HG03060 (cell line): ENCODE results near the gene FKBP2.

Source experiments
- ATAC-seq: cut with Tn5 transposase; IDR thresholded peaks from one replicate; pipeline ENCODE4 v1.9.1; 2021; ENCODE audit warnings: low read depth, moderate number of reproducible peaks; ENCODE audit not compliant: unreplicated experiment

Gene FKBP2

DNA sequence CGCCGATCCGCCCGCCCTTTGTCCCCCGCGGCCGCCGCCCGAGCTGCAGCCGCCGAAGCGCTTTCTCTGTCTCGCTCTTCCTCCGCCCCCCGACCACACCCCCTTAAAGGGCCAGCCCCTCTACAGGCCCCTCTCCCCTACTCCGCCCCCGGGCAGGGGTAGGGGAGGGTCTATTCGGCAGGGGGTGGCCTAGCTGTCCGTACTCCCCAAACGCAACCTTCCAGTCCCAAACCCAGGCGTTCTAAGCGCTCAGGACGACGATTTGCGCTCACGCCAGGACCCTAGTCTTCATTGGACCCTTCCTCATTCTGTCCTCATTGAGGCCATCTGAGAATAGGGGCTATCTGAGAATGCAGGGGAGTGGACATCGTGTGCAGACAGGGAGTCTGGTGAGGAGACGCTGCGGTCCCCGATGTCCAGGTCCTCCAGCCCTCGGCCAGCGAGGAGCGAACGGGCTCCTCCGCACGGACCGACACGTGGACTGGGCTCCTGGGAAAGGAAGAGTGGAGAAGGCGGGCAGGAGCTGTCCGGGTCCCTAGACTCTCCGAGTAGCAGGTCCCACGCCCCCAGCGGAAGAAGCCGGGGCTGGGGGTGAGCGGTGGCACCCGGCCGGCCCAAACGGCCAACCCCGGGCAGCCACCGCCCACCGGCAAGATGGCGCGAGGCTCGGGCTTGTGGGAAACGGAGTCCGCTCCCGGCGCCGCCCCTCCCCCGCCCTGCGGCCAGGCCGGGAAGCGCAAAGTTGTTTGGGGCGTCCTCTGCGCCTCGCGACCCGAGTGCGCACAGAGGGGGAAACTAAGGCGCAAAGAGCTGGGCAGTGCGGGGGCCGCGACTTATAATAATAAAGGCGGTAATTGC lies 6.2 kb downstream of the FKBP2 start, which contains the start of gene PPP1R14B:
Gene PPP1R14B (minus strand): TSS at position 73 of the 858 bp plus-strand sequence. CDS start 270 bp downstream, outside the sequence.
- no peak for ATAC-seq

DNA sequence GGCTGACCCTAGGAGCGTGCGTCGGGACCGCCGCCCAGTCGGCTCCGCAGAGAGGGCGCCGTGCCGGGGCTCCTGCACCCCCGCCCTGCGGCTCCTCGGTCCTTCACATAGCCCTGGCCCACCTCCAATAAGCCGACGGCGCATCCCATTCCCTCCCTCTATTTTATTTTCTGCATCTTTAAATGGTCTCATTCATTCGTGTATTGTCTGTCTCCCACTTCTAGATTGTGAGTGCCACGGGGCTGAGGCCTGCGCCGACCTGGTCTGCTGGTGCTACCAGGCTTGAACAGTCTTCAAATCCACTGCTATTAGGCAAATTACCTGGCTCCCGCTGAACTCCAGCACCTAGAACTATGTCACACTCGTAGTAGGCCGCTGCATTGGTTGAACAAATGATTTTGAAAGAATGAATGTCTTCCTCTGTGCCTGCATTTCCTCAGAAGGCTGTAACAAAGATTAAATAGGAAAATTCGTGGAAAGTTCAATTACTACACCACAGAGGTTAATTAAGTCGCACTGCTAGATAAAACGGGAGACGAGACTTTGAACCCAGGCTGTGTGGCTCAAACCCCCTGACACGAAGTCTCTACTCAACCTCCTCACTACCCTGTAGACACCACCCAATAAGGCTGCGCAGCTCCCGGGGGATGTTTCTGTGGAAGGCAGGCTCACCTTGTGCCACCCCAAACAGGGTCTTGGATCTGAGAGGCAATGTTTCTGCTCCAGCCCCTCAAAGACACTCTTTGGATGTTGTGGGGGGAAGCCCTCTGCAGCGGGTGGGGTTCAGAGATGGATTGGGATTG lies 7.0 kb downstream of the FKBP2 start:
- no peak for ATAC-seq

DNA sequence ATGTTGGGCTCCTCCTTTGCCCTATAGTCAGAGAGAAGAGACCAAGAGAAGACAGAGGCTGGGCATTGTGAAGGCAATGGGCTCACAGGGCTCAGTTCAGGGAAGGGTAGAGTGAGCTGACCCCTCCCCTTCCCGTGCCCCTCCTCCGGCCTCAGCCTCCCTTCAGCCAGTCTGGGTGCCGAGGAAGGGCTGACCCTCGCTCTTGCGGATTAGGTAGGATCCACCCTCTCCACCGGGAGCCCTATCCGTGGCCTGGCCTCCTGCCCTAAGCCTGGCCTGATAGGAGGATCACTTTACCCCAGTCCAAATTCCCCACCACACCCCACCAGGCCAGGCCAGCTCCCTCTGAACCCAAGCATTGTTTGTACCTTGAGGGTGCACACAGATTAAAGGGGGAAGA lies 7.7 kb downstream of the FKBP2 start:
- no peak for ATAC-seq

DNA sequence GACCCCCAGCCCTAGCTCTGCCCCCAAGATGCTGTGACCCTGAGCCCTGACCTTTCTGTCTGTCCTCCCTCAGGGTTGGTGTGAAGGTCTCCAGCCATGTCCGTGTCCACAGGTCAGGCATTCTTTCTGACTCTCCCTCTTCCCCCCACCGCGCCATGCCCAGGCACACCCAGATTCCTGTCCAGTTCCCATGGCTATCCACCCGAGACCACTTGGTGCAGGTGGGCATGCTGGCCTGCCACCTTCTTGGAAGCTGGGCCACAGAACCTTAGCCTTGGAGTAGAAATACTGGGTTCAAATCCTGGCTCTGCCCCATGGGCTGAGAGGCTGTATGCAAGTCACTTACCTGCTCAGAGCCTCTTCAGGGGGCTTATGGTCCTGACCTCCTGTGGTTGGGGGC lies 8.1 kb downstream of the FKBP2 start:
- ATAC-seq, result no peak

DNA sequence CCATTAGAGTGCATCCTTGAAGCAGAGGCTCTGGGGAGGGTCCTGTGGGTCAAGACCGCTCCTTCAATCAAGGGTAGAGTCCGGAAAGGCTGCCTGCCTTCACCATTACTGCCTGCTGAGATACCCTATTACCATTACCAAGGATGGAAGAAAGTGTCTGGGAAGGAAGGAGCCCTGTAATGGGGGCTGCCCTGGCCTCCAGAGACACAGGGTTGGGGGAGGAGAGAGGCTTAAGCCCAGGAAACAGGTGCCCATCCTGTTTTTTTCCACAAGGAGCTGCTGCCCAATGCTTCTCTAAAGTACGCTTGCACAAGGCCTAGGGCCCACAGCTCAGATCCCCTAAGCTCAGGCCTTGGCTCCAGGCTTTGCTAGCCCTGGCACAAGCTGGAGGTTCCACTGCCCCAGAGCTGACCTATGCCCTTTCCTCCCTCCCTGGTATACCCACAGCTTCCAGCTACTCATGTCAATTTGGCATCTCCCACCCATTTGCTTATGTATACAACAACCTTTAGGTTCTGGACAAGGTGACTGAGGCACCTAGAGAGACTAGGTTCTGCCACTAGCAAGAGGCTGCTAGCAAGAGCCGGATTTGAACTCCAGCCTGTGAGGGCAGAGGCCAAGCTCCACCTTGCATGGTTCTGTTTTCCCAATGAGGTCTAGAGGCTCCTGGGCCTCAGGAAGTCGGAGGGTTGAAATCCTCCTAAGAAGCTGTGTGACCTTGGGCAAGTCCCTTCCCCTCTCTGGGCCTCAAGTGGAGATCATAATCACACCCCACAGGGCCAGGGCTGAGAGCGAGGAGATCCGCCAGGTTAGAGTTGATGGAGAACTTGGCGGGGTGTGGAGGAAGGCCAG lies 8.9 kb downstream of the FKBP2 start:
- ATAC-seq, result no peak

DNA sequence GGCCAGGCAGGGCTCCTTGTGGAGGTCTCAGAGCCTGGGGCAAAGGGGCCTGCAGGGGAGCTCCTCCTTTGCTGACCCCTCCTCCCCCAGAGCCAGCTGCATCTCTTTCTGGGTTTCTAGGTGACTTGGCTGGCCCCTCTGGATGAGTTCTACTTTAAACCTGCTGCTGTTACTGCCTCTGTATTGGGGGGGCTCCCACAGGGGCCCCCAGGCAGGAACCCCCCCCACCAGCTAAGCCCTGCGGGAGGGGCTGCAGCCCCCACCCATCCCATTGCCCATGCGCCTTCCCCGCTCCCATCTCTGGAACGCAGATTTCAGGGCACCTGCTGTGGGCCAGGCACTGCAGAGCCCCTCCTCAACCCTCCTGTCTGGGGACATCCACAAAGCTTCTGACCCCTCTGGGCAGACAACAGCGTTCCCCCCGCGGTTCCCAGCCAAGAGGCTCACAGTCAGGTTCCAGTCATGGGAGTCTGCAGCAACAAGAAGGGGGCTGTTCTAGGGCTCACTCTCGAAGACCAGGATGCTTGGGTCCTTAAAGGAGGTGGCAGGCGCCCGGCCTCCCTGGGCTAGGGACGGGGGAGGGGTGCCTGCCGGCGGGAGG lies 9.6 kb downstream of the FKBP2 start:
- ATAC-seq, result no peak

DNA sequence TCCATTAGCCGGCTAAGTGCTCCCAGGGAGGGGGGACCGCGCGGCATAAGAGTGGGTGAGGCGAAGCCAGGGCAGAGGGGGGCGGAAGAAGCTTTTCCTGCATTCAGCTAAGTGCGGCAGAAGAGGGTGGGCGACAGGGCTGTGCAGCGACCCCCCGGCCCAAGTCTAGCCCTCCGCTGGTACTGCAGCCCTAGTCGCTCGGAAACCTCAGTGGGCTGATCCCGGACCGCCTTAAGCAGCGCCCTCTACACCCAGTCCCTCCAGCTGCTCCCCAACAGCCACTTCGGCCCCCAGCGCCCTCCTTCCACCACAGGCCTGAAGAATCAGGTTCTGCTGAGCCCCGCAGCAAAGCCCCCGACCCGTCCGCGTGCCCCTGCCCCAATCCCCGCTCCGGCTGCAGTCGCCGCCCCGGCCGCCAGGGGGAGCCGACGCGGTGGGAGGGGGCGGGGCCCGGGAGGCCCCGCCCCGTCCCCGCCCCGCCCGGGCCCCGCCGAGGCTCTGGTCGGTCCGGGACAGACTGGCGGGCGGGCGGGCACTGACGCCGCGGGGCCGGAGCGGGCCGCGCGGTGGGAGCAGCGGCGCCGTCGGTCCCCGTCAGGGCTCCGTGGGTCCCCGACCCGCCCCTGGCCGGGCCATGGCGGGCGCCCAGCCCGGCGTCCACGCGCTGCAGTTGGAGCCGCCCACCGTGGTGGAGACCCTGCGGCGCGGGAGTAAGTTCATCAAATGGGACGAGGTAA lies 10.3 kb downstream of the FKBP2 start, which contains the start of gene PLCB3:
Gene PLCB3 (plus strand): TSS at position 515 of the 737 bp plus-strand sequence. CDS start 120 bp downstream, at position 635.
- ATAC-seq, result no peak

DNA sequence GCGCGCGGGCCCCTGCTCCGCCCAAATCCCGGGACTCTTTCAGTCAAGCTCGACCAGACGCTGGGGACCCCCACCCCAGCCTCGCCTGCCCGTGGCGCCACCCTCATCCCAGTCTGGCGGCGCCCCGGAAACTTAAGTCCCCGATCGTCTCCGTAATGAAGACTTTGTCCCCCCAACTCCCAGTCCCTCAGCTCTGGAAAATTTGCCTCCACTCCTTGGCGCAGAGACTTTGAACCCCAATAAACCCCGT lies 10.8 kb downstream of the FKBP2 start:
- ATAC-seq, result no peak

DNA sequence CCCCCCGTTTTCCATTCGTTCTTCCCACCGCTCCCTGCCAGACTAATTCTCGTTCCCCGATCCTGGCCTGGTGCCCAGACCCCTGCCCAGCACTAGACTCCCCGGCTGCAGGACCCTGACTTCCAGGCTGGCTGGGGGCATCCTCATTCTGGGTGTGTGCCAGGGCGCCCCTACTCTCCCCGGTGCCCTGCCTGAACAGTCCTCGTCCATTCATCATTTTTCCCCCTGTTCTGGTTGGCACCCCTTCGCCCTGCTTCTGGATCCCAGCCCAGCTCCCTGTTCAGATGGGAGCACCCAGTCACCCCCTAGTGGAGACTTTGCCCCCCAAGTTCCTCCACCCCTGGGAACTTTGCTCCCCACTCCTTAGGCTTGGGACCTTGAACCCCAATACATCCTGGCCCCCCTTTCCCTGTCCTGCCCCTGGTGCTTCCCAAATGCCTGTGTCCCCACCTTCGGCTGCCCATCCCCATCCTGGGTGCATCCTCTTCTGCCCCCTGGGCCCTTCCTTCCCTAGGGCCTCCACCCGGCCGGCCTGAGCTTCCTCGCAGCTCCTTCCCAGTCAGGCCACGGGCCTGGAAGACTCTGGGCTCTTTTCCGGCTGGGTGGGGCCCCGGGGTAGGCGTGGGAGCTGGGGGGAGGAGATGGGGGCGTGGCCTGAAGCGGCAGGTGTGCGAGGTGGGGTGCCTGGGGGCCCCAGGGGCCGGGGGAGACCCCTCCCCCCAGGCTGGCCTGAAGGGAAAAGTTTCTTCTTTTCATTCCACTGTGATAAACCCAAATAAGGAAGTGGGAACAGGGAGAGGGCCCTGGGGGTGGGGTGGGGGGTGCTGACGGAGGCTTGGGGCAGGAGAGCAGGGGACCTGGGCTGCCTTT lies 11.3 kb downstream of the FKBP2 start:
- no peak for ATAC-seq

DNA sequence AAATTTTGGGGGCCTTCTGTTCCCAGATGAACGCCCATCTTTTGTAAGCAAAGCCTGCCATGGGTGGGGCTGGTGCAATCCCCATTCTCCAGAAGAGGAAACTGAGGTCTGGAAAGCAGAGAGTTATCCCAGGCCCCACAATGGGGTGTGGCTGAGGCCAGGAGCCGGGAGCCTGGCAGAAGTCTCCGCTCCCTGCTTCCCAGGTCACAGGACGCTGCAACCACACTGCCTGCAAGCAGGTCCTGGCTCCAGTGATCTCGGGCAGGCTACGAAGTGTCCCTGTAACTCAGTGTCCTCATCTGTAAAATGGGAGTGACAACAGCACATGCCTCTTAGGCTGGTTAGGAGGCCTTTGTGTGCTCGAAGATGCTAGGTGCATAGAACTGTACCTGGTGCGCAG lies 12.1 kb downstream of the FKBP2 start:
- ATAC-seq, result no peak

DNA sequence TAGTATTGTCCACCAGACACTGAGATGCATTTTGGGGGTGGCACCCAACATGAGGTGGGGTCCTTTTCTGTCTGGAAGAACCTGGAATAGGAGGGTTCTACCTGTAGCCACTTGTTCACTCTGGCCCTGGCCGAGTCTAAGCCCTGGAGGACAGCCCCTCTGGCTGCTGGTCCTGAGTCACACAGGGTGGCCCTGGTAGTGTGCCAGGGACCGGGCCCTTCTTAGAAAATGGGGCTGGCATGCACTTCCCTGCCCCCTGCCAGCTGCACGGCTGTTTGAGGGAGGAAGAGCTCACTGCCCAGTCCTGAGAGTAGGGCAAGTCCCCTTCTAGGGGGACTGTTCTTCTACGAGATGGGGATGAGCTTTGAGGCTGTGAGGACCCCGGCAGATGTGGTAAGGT lies 12.6 kb downstream of the FKBP2 start:
- no peak for ATAC-seq

DNA sequence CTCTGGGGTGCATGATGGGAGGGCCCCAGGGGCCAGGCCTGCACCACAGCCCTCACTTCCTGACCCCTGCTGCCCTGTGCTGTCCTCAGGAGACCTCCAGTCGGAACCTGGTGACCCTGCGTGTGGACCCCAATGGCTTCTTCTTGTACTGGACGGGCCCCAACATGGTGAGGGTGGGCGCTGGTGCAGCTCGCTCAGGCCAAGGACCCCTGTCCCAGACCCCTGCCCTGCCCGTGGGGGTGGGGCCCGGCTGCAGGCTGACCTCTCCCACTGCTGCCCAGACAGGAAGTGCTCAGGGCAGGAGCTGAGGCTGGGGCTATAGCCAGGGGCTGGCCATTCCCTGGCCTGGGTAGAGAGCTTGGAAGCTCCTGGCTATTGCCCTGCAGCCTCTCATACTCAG lies 13.4 kb downstream of the FKBP2 start:
- no peak for ATAC-seq

DNA sequence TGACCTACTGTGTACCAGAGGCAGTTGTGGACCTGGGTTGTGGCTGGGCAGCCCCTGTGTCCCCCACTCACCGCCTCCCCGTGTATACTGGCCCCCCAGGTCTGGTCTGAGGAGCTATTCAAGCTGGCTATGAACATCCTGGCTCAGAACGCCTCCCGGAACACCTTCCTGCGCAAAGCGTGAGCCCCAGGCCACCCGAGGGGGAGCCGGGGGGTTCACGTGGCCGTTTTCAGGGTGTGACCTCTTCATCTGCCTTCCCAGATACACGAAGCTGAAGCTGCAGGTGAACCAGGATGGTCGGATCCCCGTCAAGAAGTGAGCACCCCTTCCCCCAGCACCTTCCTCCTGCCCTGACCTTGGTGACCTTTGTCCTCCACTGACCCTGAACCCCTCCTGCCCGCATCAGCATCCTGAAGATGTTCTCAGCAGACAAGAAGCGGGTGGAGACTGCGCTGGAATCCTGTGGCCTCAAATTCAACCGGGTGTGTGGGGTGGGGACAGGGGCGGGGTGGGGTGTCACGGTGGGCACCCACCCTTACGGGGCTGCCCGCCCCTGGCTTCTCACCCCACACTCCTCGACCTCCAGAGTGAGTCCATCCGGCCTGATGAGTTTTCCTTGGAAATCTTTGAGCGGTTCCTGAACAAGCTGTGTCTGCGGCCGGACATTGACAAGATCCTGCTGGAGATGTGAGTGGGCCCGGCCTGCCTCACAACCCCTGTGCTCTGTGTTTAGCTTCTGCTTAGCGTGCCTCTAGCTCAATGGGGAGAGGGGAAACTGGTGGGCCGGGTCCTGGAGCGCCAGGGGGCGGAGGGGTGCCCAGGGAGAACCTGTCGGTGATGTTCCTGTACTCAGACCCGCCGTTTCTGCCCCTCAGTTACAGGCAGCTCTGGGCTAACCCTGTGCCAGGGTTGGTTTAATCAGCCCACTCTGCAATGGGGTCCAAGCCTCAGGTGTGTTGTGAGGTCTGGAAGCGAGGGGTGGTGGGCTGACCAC lies 14.5 kb downstream of the FKBP2 start:
- ATAC-seq, result no peak

DNA sequence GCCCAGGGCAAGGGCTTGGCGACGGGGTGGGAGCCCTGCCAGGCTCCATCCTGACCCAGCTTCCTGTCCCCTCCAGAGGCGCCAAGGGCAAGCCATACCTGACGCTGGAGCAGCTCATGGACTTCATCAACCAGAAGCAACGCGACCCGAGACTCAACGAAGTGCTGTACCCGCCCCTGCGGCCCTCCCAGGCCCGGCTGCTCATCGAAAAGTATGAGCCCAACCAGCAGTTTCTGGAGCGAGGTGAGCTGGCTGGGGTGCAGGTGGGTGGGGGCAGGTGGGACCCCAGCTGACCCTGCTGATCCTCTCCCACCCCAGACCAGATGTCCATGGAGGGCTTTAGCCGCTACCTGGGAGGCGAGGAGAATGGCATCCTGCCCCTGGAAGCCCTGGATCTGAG lies 15.4 kb downstream of the FKBP2 start:
- no peak for ATAC-seq

DNA sequence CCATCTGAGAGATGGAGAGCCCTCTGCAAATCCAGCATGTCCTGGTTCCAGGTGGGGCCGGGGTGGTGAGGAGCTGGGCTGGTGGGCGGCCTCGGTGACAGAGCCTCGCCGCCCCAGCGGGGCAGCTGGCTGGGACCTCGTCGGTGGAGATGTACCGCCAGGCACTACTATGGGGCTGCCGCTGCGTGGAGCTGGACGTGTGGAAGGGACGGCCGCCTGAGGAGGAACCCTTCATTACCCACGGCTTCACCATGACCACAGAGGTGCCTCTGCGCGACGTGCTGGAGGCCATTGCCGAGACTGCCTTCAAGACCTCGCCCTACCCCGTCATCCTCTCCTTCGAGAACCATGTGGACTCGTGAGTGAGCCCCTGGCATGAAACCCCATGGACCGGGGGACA lies 17.5 kb downstream of the FKBP2 start:
- no peak for ATAC-seq

DNA sequence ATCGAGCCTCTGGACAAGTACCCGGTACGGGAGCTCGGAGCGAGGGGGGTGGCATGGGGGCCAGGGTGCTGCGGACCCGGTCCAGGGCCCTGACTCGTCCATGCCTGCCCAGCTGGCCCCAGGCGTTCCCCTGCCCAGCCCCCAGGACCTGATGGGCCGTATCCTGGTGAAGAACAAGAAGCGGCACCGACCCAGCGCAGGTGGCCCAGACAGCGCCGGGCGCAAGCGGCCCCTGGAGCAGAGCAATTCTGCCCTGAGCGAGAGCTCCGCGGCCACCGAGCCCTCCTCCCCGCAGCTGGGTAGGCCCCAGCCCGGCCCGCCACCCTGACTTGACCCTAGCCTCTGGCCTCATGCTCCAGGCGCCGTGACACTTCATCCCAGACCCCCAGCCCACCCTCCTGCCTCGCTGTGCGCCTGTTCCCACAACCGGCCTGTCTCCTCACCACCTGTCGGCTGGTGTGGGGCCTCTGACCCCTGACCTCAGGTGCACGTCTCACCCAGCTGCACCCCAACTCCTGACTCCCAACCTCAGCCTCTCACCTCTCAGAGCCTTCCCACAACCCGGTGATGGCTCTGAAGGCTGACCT lies 18.1 kb downstream of the FKBP2 start:
- no peak for ATAC-seq

DNA sequence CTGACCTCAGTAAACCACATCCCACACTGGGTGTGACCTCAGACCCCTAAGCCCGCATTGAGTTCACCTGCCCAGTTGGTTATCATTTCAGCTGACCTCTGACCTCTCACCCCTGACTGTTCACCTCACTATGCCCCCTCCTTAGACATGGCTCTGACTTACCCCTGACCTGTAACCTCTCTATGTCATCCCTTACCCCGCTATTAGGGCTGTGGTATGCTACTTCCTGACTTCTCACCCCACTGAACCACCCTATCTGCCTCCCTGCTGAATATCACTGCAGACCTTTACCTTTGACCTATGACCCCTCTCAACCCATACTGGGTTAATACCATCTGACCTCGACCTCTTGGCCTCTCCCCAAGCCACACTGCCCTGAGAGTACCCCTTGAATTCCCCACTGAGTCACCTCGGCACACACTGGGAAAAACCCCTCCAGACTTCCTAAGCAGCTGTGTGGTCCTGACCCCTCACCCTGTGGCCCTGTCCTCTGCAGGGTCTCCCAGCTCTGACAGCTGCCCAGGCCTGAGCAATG lies 18.7 kb downstream of the FKBP2 start:
- no peak for ATAC-seq
